Astrocyte of the cerebellum (primary cell): ENCODE data around the gene GPLD1.

Source experiments
- DNase-seq: peaks from one replicate; pipeline ENCODE4 v3.0.0-alpha.2; 2011; ENCODE audit warnings: low read depth
- H3K4me3 ChIP-seq: 2 replicates; pipeline ENCODE4 v1.5.1; 2011; ENCODE audit warnings: mild to moderate bottlenecking, low read depth, low read length, moderate library complexity
- in situ Hi-C: cut with HindIII; loops from 2 replicates; pipeline ENCODE4 v1.10.0; 2017; ENCODE audit warnings: low sequenced_read_pairs
- TF ChIP-seq, protein P1 (sequence below): IDR thresholded peaks from 2 replicates; pipeline ENCODE4 v1.5.1; 2012; ENCODE audit warnings: low read length, low read depth, moderate library complexity, mild to moderate bottlenecking; ENCODE audit errors: missing control alignments

GPLD1 gene

GRCh38 chr6:24448828-24449525 lies 40.4 kb downstream of the GPLD1 start:
- in situ Hi-C loops, result no loop called here
- DNase-seq, result no peak
- TF ChIP-seq, protein P1, sequence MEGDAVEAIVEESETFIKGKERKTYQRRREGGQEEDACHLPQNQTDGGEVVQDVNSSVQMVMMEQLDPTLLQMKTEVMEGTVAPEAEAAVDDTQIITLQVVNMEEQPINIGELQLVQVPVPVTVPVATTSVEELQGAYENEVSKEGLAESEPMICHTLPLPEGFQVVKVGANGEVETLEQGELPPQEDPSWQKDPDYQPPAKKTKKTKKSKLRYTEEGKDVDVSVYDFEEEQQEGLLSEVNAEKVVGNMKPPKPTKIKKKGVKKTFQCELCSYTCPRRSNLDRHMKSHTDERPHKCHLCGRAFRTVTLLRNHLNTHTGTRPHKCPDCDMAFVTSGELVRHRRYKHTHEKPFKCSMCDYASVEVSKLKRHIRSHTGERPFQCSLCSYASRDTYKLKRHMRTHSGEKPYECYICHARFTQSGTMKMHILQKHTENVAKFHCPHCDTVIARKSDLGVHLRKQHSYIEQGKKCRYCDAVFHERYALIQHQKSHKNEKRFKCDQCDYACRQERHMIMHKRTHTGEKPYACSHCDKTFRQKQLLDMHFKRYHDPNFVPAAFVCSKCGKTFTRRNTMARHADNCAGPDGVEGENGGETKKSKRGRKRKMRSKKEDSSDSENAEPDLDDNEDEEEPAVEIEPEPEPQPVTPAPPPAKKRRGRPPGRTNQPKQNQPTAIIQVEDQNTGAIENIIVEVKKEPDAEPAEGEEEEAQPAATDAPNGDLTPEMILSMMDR, result no peak

DNA sequence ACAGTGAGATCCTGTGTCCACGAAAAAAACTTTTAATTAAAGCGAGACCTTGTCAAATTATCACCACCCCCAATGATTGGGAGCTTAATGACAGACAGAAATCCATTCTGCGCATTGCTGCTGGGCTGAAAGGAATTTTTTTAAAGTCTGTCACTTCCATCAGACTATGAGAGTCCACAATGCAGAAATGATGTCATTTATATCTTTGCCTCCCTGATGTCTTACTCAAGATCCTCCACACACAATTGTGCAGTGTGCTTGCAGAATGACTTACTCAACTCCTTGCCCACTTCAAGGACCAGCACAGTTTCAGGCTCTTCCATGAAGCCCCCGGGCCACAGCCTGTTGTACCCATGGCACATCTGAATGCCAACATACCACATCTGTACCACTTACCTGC lies 41.0 kb downstream of the GPLD1 start:
- DNase-seq, result no peak
- TF ChIP-seq, protein P1, result no peak
- H3K4me3 ChIP-seq, result no peak overlapping the region
- in situ Hi-C loops, result no loop called here

More at GRCh38 chr6:24448828-24449525, 40.4 kb downstream of the GPLD1 start:
- no peak overlapping the region for H3K4me3 ChIP-seq

DNA sequence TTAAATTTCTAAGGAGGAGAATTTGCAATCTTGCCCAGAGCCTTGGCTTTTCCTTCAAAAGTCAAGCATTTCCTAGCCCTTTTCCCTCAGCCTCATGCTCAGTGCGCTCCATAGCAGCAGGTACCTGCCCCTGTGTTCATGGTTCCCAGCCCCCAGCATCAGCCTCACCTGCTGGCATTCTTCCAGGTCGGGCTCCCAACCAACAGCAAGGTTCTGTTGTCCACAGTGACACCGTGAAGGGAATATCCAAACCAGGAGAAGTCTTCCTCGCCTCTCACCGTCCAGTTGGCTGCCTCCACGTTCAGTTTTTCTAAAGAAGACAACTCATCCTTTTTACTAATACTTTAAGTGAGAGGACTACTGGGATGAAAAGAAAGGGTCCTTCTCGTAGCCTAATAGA lies 42.7 kb downstream of the GPLD1 start:
- TF ChIP-seq, protein P1, result no peak
- DNase-seq, result no peak
- in situ Hi-C loops, result no loop called here
- no peak overlapping the region for H3K4me3 ChIP-seq

DNA sequence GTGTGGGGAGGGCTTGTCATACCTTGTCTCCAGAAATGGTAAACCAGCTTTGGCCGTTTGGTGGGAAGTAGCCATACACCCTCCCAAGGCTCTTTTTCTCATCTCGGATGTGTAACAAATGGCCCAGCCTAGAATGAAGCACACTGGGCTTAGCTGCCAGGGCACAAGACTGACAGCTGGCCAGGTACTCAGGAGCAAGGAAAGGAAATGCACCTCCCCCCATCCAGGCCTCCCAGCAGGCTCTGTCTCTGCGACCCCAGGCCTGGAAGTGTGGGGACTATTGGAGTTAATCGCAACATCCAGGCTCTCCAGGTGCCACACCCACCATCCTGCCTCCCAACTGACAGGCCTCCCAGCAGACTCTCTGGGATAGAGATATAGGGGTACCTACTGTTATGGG lies 43.7 kb downstream of the GPLD1 start:
- no peak for DNase-seq
- no peak overlapping the region for H3K4me3 ChIP-seq
- in situ Hi-C loops, result no loop called here
- TF ChIP-seq, protein P1, result no peak

DNA sequence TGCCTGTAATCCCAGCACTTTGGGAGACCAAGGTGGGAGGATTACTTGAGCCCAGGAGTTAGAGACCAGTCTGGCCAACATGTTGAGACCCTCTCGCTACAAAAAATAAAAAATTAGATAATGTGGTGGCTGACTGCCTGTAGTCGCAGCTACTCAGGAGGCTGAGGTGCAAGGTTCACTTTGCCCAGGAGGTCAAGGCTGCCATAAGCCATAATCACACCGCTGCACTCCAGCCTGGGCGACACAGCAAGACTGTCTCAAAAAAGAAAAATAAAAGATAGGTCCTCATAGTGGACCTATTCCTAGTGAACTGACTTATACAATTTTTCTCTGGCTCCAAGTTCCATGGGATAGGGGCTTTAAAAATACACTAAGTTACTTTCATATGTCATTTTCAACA lies 44.8 kb downstream of the GPLD1 start:
- in situ Hi-C loops, result no loop called here
- no peak overlapping the region for H3K4me3 ChIP-seq
- no peak for DNase-seq
- TF ChIP-seq, protein P1, result no peak

DNA sequence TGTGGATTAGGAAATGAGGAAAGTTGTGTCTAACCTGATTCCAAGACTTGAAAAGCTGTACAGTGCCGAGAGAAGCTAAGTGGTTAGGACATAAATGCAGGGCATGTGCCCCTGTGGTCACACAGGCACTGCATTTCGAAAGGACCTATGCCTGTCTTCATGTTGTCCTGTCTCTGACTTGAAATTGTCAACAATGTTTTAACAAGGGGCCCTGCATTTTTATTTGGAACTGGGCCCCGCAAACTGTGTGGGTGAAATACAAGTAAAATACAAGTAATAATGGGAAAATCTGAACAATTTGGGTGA lies 47.8 kb downstream of the GPLD1 start:
- in situ Hi-C loops, result no loop called here
- DNase-seq, result no peak
- TF ChIP-seq, protein P1, result no peak
- H3K4me3 ChIP-seq, result no peak overlapping the region
